Activated CD4-positive, alpha-beta T cell treated with anti-CD3 and anti-CD28 coated beads, Interleukin-10, Interleukin-2, amounts not matched to agents 100 ng/mL and 50 ng/mL, durations not matched to agents 16 hours and 8 hours (primary cell): ENCODE data around the gene BAZ1B.
"Not testable (repeated sequence)": the region's sequence is repeated elsewhere in the genome, so short reads cannot be mapped to it uniquely, and the experiment has no call there.

Experiments used
- DNase-seq: peaks from one replicate; pipeline ENCODE4 v3.0.0-alpha.2; 2020

Gene BAZ1B

GRCh38 chr7:73522105-73522872 lies at the start of gene BAZ1B:
Gene BAZ1B (minus strand): TSS chr7:73522293. CDS start chr7:73521933, 360 bp downstream.
- DNase-seq = peak; percentile 99

DNA sequence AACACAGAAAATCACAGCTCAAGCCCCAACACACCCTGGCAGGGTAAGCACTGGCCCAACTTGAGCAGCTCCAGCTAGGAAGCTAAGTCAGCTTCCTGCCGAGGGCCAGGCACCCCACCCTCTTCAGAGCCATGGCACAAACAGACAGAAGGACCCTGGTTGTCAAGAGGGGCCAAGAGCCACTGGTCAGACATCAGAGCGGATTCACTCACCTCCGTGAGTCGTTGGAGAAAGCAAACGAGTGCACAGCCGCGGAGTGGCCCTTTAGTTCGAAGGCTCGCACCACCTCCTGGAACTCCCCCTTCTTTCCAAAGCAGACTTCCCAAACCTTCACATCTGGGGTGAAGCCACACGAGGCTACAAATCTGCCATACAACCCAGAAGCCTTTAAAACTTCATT lies 48.9 kb upstream of the BAZ1B start:
- no peak for DNase-seq

- DNase-seq = no peak
Measured at GRCh38 chr7:73570521-73570920, 48.4 kb upstream of the BAZ1B start.

GRCh38 chr7:73569042-73569608 lies 47.0 kb upstream of the BAZ1B start:
- no peak for DNase-seq

DNA sequence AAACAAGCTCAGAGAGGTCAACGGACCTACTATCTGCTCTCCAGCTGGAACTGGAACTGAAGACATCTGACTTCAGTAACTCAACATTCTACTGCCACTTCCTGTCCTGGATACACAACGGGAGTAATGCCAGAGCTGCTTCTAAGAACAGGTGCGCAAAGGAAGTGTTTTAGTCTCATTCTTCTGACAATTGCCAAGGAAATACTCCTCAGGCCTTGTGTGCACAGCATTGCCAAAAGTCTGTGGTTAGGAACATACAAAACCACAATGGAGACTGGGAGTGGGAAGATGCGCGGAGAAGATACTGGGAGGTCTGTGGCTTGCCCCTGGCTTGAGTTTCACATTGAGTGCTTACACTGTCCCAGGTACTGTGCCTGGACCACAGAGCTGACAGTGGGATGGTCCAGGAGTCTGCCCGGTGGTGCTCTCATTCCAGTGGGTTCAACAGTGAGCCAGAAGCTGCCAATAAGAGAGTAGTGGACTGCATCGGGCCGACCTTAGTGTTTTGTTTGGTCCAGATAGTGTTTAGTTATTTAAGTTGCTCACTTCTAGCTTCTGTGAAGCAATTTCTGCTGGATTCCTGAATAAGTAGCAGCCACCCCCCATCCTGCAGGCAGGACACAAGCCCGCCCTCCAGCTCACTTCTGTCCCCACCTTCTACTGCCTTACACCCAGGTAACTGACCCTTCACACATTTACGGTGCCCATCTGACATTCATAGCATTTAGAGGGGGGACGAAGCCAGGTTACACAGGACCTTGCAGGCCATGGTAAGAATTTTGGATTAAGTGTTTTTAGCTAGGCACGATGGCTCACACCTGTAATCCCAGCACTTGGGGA lies 46.0 kb upstream of the BAZ1B start:
- DNase-seq = no peak

- no peak for DNase-seq
Measured at GRCh38 chr7:73567140-73567539, 45.0 kb upstream of the BAZ1B start.

DNA sequence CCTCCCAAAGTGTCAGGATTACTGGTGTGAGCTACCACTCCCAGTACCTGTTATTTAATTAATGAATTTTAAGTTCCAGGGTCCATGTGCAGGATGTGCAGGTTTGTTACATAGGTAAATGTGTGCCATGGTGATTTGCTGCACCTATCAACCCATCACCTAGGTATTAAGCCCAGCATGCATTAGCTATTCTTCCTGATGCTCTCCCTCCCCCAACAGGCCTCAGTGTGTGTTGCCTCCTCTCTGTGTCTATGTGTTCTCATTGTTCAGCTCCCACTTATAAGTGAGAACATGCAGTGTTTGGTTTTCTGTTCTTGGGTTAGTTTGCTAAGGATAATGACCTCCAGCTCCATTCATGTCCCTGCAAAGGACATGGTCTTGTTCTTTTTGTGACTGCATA lies 44.3 kb upstream of the BAZ1B start:
- DNase-seq = not testable (repeated sequence)

- no peak for DNase-seq
Measured at GRCh38 chr7:73565675-73566340, 43.7 kb upstream of the BAZ1B start.

DNA sequence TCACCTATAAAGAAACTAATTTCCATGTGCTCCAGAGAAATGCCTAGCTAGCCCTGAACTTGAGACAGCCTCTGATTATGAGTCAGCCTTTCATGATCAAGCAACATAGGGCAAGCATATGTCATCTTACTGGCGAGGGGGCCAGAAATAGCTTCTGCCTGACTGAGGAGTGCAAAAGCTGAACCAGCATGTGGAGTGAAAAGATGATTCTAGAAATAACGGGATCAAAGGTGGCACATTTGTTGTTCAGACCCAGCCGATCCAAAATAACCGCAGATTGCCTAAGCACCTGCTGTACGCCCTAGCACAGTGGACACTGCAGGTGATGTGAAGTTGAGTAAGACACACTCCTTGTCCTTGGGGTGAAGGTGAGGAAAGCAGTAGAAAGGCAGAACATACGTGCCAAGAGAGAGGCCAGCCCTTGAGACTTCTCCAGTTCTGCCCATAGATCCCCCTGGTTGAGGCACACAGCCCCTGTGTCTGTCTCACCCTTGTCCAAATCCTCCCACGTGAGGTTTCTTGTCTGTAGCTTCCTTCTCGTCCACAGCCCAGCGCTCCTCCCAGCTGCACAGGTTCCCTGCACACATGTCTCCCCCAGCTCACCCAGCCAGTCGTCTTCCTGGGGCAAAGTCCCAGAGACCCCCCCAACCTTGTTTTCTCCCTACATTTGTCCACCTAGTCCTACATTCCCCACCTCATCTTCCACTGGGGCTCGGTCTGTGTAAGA lies 38.2 kb upstream of the BAZ1B start:
- DNase-seq = peak; percentile 52

- DNase-seq = peak; percentile 86
Measured at GRCh38 chr7:73557397-73558257, 35.5 kb upstream of the BAZ1B start, which contains the start of gene BCL7B. Gene BCL7B (minus strand): TSS chr7:73557690. CDS start chr7:73557578, 112 bp downstream.

DNA sequence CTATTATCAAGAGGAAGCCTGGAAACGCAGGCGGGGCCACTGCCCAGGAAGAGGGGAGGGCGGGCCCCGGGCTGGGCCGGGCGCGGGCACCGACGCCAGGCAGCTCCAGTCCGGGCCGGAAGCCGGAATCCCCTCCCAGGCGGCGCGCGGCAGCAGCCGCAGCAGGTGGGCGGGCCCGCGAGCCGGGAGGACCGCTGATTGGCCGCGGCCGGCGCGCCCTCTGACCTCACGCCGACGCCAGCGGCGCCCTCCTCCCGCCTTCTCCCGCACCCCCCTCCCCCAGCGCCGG lies 35.0 kb upstream of the BAZ1B start:
- DNase-seq = peak; percentile 96

DNA sequence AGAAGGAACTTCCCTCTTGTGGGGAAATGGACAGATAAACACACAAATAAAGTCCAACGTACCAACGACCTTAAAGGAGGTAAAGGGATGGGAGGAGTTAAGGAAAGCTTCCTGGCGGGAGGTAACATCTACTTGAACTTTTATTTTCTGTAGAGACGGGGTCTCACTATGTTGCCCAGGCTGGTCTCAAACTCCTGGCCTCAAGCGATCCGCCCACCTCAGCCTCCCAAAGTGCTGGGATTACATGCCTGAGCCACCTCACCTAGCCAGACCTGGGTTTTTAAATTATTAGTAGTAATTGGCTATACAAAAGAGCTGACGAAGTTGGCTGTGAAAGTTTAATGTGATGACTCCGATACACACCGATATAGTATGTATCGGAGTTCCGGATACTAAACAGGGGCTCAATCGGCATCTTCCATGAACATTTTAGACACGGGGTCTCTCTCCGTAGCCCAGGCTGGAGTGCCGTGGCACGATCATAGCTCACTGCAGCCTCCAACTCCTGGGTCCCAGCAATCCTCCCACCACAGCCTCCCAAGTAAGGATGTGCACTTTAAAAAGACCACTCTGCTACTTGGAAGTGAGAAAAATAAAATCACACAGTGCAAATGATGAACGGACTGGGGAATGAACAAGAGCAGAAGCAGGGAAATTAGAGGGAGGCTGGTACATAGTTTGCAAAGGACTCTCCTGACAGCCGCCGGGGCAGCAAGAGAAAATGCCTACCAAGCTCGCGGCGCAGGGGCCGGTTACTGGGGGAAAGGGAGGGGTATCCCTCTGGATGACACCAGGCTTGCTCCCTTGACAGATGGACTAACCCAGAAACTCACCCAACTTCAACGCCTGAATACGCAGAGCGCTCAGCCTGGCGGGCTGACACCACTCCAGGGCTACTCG lies 34.4 kb upstream of the BAZ1B start:
- DNase-seq = no peak

DNA sequence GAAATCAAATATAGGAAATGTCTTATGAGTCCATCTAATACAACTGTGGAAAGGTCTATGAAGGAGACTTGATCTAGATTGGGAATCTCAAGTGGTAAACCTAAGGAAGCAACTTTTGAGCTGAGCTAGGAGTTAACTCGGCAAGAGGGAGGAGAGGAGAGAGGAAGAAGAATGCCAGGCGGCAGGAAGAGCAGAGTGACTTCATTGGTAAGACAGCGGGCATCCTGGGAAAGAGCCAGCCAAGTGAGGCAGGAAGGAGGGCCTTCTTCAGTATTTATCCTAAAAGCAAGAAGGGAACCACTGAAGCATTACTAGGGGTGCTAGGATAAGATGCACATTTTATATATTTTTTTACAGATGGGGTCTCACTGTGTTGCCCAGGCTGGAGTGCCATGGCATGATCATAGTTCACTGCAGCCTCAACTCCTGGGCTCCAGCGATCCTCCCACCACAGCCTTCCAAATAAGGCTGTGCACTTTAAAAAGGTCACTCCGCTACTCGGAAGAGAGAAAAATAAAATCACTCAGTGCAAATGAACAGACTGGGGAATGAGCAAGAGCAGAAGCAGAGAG lies 33.4 kb upstream of the BAZ1B start:
- no peak for DNase-seq

- DNase-seq = not testable (repeated sequence)
Measured at GRCh38 chr7:73550093-73550492, 28.0 kb upstream of the BAZ1B start.

DNA sequence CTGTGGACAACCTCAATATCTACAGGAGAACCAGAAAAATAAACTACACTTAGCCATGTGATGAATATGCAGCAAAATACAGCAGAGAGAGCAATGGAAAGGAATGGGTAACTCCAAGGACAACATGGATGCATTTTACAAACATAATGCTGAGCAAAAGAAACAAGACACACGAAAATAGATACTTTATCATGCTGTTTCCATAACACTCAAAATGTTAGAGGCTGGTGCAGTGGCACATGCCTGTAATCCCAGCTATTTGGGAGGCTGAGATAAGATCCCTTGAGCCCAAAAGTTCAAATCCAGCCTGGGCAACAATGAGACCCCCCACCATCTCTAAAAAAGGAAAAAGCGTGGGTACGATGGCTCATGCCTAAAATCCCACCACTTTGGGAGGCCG lies 27.1 kb upstream of the BAZ1B start:
- DNase-seq = no peak

- no peak for DNase-seq
Measured at GRCh38 chr7:73547841-73548240, 25.7 kb upstream of the BAZ1B start.

GRCh38 chr7:73544678-73545077 lies 22.6 kb upstream of the BAZ1B start:
- DNase-seq = no peak

GRCh38 chr7:73541722-73542121 lies 19.6 kb upstream of the BAZ1B start:
- DNase-seq = no peak

GRCh38 chr7:73539709-73540108 lies 17.6 kb upstream of the BAZ1B start:
- no peak for DNase-seq

GRCh38 chr7:73538510-73538909 lies 16.4 kb upstream of the BAZ1B start:
- DNase-seq = not testable (repeated sequence)
